ENCODE measurements around the gene EXD3.
A peak's percentile ranks its signal among the peaks of the same experiment; 100 is the strongest.
"Not testable (repeated sequence)": the region's sequence is repeated elsewhere in the genome, so short reads cannot be mapped to it uniquely, and the experiment has no call there.

EXD3 gene

GRCh38 chr9:137393176-137394150 lies 29.5 kb downstream of the EXD3 start:
- DNase-seq (ENCODE audit: low spot score): no peak

- DNase-seq (ENCODE audit: low spot score): no peak
Observed at GRCh38 chr9:137392232-137393007, 30.5 kb downstream of the EXD3 start.

GRCh38 chr9:137391411-137391754 lies 31.6 kb downstream of the EXD3 start:
- no peak for DNase-seq (ENCODE audit: low spot score)

GRCh38 chr9:137390553-137391410 lies 32.2 kb downstream of the EXD3 start:
- no peak for DNase-seq (ENCODE audit: low spot score)

- DNase-seq (ENCODE audit: low spot score): no peak
Observed at GRCh38 chr9:137389428-137389746, 33.6 kb downstream of the EXD3 start.

- DNase-seq (ENCODE audit: low spot score): no peak
Observed at GRCh38 chr9:137388589-137389427, 34.2 kb downstream of the EXD3 start.

- DNase-seq (ENCODE audit: low spot score): no peak
Observed at GRCh38 chr9:137387891-137388560, 34.9 kb downstream of the EXD3 start.

GRCh38 chr9:137387114-137387890 lies 35.7 kb downstream of the EXD3 start:
- no peak for DNase-seq (ENCODE audit: low spot score)

- not testable (repeated sequence) for DNase-seq (ENCODE audit: low spot score)
Observed at GRCh38 chr9:137386507-137387113, 36.4 kb downstream of the EXD3 start.

- peak; percentile 42 for DNase-seq (ENCODE audit: low spot score)
Observed at GRCh38 chr9:137385061-137385655, 37.8 kb downstream of the EXD3 start.

- DNase-seq (ENCODE audit: low spot score): no peak
Observed at GRCh38 chr9:137383784-137384756, 38.9 kb downstream of the EXD3 start.

GRCh38 chr9:137383081-137383783 lies 39.7 kb downstream of the EXD3 start:
- DNase-seq (ENCODE audit: low spot score): peak; percentile 64

- DNase-seq (ENCODE audit: low spot score): peak; percentile 64
Observed at GRCh38 chr9:137382444-137383080, 40.4 kb downstream of the EXD3 start.

GRCh38 chr9:137381501-137382443 lies 41.2 kb downstream of the EXD3 start:
- DNase-seq (ENCODE audit: low spot score): peak; percentile 45

GRCh38 chr9:137380606-137381005 lies 42.4 kb downstream of the EXD3 start:
- peak; percentile 40 for DNase-seq (ENCODE audit: low spot score)

- DNase-seq (ENCODE audit: low spot score): peak; percentile 18
Observed at GRCh38 chr9:137380171-137380570, 42.8 kb downstream of the EXD3 start.
